Activated CD4-positive, alpha-beta T cell treated with anti-CD3 and anti-CD28 coated beads, Interleukin-2, amount 10 ng/mL, durations not matched to agents 7 days and 5 days (primary cell): Measurements from ENCODE around the gene AKAP8L. TPM values are rescaled to one million over a fixed set of nuclear protein-coding genes. Genes with fewer than 3 reads are reported as not detected.

ENCODE experiments used
- CTCF ChIA-PET: fragments of 350-600 bp; sonication (Branson Sonifier 250); formaldehyde crosslinking; loops from one replicate; lab custom pipeline; 2021; ENCODE audit warnings: antibody characterized with exemption; lab: Charles Lee
- POLR2A ChIA-PET: fragments of 350-600 bp; sonication (Branson Sonifier 250); formaldehyde crosslinking; loops from one replicate; lab custom pipeline; 2021; ENCODE audit warnings: antibody characterized with exemption; lab: Charles Lee
- DNase-seq: peaks from one replicate; pipeline ENCODE4 v3.0.0-alpha.2; 2020
- H3K27ac Mint-ChIP-seq: one replicate; pipeline ENCODE4 v1.8.0; 2021; ENCODE audit warnings: mild to moderate bottlenecking, moderate library complexity, mixed read lengths
- H3K27me3 Mint-ChIP-seq: one replicate; pipeline ENCODE4 v1.8.0; 2021; ENCODE audit warnings: mixed read lengths
- H3K36me3 Mint-ChIP-seq: one replicate; pipeline ENCODE4 v1.8.0; 2021; ENCODE audit warnings: low read depth, mixed read lengths
- H3K4me1 Mint-ChIP-seq: one replicate; pipeline ENCODE4 v1.8.0; 2021; ENCODE audit warnings: mixed read lengths
- H3K4me3 Mint-ChIP-seq: one replicate; pipeline ENCODE4 v1.8.0; 2021; ENCODE audit warnings: mild to moderate bottlenecking, moderate library complexity, mixed read lengths
- H3K9me3 Mint-ChIP-seq: one replicate; pipeline ENCODE4 v1.8.0; 2021; ENCODE audit warnings: mixed read lengths
- total RNA-seq, 2 experiments: library from RNA; stranded (reverse); gene quantifications; one replicate each; pipeline ENCODE4 v1.2.3, GENCODE V29; 2021

The AKAP8L gene, protein sequence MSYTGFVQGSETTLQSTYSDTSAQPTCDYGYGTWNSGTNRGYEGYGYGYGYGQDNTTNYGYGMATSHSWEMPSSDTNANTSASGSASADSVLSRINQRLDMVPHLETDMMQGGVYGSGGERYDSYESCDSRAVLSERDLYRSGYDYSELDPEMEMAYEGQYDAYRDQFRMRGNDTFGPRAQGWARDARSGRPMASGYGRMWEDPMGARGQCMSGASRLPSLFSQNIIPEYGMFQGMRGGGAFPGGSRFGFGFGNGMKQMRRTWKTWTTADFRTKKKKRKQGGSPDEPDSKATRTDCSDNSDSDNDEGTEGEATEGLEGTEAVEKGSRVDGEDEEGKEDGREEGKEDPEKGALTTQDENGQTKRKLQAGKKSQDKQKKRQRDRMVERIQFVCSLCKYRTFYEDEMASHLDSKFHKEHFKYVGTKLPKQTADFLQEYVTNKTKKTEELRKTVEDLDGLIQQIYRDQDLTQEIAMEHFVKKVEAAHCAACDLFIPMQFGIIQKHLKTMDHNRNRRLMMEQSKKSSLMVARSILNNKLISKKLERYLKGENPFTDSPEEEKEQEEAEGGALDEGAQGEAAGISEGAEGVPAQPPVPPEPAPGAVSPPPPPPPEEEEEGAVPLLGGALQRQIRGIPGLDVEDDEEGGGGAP
- total RNA-seq, result 10 to 100 TPM; 84.3 to 96.7 TPM

DNA sequence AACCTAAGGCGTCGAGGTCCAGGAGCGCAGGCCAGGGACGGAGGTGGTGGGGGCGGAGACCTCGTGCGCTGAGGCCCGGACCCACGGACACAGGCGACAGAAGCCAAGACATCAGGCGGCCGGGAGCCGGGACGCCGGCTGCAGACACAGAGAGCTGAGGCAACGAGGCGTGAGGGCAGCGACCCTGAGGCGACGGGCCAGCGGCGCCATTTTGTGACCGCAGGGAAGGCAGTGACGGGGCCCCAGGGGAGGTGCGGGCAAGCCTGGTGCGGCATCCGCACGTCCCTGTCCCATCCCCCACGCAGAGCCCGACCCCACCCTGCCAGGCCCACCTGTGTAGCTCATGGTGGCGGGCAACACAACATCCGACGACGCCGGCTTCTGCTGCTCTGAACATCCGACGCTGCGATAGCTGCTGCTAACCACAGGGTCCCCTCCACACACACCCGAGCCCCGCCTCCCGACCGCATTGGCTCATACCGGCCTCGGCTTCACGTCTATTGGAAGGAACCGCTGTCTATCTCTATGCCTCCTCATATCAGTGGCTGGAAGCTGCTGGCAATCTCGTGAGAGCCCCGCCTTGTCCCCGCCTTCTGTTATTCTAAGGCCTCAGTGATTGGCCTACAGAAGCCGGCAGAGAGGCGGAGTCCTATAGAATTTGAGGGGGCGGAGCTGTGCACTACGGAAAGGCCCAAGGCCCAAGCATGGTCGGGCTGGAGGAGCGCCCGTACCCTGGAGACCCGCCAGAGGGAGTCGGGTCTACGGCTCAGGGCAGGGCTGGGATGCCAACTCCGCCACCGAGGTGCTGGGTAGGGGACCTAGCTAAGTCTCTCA, at the start of gene AKAP8L:
Gene AKAP8L, minus strand, starts transcription at position 410 of the 834 bp plus-strand sequence. Its CDS starts 65 bp downstream, at position 345.
- POLR2A ChIA-PET, result interaction anchor here (0.6 to 2.1 kb wide), 7 partner anchors 39 to 137 kb away, joined by 3 to 11 read pairs (median 4); partner anchors contain the start of gene AKAP8
- H3K9me3 Mint-ChIP-seq, result no peaks in the 10 kb centered on the region
- peaks cover 38% of the 10 kb centered on the region for H3K36me3 Mint-ChIP-seq
- H3K4me1 Mint-ChIP-seq, result peaks cover 38% of the 10 kb centered on the region
- no peaks in the 10 kb centered on the region for H3K27me3 Mint-ChIP-seq
- H3K27ac Mint-ChIP-seq, result peak within 1 kb of the TSS; percentile 99
- peak within 1 kb of the TSS; percentile 98 for H3K4me3 Mint-ChIP-seq
- DNase-seq, result peak; percentile 100
- CTCF ChIA-PET, result interaction anchor here (0.6 to 4.5 kb wide), 48 partner anchors 9 to 1671 kb away, joined by 3 to 108 read pairs (median 4); partner anchors contain the start of genes AKAP8, BRD4 and WIZ

DNA sequence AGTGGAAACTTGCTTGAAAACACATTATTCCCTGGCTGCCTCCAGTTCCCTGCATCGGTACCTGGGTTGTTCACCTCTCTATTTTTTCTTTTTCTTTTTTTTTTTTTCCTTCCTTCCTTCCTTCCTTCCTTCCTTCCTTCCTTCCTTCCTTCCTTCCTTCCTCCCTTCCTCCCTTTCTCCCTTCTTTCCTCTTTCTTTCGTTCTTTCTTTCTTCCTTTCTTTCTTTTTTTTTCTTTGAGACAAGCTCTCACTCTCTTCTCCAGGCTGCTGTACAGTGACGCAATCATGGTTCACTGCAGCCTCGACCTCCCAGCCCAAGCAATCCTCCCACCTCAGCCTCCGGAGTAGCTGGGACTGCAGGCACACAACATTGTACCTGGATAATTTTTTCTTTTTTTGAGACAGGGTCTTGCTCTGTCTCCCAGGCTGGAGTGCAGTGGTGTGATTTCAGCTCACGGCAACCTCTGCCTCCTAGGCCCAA, 49.0 kb upstream of the AKAP8L start:
- peak overlapping the region; percentile 92 for H3K27ac Mint-ChIP-seq
- H3K36me3 Mint-ChIP-seq, result peaks cover 6% of the 10 kb centered on the region
- ChIA-PET POLR2A (interaction anchor here (1.0 to 1.4 kb wide), 2 partner anchors 49 to 88 kb away, joined by 3 to 5 read pairs; partner anchors contain the start of gene AKAP8L), CTCF (interaction anchor here (0.6 to 4.5 kb wide), 12 partner anchors 11 to 1438 kb away, joined by 3 to 25 read pairs (median 5); partner anchors contain the start of genes AKAP8L, CYP4F22 and PGLYRP2)
- H3K9me3 Mint-ChIP-seq, result no peaks in the 10 kb centered on the region
- H3K4me3 Mint-ChIP-seq, result peak overlapping the region; percentile 23
- H3K4me1 Mint-ChIP-seq, result peaks cover 58% of the 10 kb centered on the region
- DNase-seq, result no peak
- peaks cover 14% of the 10 kb centered on the region for H3K27me3 Mint-ChIP-seq

DNA sequence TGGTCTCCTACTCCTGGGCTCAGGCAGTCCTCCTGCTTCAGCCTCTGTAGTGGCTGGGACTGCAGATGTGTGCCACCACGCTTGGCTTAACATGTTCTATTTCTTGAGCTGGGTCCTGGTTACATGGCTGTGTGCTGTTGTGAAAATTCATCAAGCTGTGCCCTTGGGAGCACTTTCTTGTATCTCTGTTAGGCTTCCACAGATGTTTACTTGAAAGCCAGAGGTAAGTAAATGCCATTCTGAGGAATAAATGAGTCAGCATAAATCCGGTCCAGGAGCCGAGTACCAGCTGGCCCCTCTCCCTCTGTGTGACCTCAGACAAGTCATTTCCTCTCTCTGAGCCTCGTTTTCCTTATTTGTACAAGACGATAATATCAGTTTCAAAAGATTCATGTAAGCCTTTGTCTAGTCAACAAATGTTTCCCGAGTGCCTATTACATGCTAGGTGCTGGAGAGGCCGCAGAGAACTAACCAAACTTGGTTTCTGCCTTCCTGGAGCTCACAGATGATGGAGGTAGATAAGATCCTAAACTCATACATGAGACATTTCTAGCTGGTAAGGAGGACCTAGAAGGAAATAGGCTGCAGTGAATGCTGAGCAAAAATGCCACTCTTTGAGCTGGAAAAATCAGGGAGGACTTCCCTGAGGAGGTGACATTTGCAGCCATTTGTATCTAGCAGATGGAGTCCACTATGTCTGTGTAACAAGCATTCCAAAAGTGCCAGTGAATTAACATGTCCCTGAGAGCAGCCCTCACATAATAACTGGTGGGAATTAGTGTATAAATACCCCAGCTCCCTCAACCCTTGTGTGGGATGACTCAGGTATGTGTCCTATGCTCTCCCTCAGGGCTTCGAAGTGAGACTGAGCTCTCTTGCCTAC, 48.3 kb upstream of the AKAP8L start:
- Mint-ChIP-seq H3K4me1 (peaks cover 62% of the 10 kb centered on the region), H3K27me3 (peaks cover 14% of the 10 kb centered on the region), H3K36me3 (peaks cover 11% of the 10 kb centered on the region), H3K4me3 (peak overlapping the region; percentile 49), H3K9me3 (no peaks in the 10 kb centered on the region), H3K27ac (peak overlapping the region; percentile 92)
- peak; percentile 76 for DNase-seq
- POLR2A ChIA-PET, result interaction anchor here (0.6 to 1.4 kb wide), 4 partner anchors 14 to 89 kb away, joined by 3 to 6 read pairs (median 5); partner anchors contain the start of gene AKAP8L
- CTCF ChIA-PET, result interaction anchor here (0.6 to 4.5 kb wide), 11 partner anchors 11 to 1438 kb away, joined by 3 to 25 read pairs (median 5); partner anchors contain the start of genes AKAP8L and PGLYRP2

DNA sequence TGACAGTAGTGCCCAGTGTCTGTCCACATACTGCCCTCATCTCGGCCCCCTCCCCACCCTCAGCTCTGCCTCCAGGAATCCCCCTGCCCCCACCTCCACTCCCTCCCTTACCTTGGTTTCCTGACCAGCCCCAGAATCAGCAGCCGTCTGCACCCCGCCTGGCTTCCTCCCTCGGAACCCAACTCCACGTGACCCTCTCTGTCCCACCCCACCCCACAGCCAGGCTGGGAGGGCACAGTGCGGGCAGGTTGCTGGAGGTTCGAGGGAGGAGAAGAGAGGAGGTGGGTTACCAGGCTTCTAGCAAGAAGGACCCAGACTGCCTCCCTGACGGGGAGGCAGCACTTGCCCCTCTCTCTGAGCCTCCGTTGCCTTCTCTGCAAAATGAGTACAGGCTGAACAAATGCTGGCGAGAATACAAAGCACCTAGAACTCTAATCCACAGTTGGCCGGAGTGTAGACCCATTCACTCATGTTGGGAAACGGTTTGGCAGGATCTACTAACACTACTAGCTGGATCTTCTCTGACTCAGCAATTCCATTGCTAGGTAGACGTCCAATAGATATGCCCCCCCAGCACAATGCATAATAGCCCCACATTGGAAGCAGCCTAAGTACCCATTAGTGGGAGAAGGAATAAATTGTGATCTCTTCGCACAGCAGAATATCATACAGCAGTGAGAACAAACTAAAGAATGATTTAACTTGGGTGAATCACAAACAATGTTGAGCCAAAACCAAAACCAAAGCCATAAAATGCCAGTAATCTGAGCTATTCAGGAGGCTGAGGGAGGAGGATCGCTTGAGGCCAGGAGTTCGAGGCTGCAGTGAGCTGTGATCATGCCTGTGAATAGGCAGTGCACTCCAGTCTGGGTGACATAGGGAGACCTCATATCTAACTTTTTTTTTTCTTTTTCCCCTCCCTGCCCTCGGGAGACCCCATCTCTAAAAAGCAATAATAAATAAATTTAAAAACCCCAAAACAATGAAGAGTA, 45.9 kb upstream of the AKAP8L start, which contains the start of gene RASAL3:
Gene RASAL3, minus strand, starts transcription at position 151 of the 992 bp plus-strand sequence. CDS start 186 bp downstream, outside the sequence.
- H3K4me1 Mint-ChIP-seq, result peaks cover 66% of the 10 kb centered on the region
- H3K4me3 Mint-ChIP-seq, result peak within 1 kb of the TSS; percentile 94
- no peaks in the 10 kb centered on the region for H3K9me3 Mint-ChIP-seq
- ChIA-PET CTCF (interaction anchor here (1.9 to 4.5 kb wide), 2 partner anchors 9 to 12 kb away, joined by 16 to 25 read pairs; no protein-coding TSS in a partner anchor), POLR2A (interaction anchor here (0.7 to 1.1 kb wide), 2 partner anchors 29 to 87 kb away, joined by 3 to 5 read pairs; no protein-coding TSS in a partner anchor)
- H3K27me3 Mint-ChIP-seq, result peaks cover 10% of the 10 kb centered on the region
- H3K36me3 Mint-ChIP-seq, result peaks cover 30% of the 10 kb centered on the region
- peak within 1 kb of the TSS; percentile 91 for H3K27ac Mint-ChIP-seq
- peak; percentile 72 for DNase-seq

DNA sequence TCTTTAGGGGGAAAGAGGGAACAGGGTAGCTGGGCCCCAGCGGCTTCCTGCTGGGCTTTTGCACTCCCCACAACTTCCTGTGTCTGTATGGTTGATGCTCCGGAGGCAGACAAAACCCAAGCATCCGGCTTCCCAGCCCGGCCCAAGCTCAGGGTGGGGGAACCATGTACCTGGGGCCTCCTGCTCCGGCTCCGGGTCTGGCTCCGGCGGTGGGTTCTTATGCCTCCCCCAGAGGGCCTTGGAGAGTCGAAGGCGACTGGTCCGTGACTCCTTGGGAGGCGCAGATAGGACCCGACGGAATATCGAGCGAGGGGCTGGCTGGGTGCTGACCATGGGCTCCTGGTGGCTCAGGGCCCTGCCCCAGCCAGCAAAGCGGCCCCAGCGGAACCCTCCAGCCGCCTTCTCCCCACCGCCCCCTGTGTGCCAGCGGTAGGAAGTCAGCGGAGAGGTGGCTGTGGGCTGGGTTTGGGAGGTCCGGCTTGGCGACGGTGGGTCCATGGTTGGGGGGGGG, 45.1 kb upstream of the AKAP8L start:
- Mint-ChIP-seq H3K27me3 (peaks cover 4% of the 10 kb centered on the region), H3K9me3 (no peaks in the 10 kb centered on the region), H3K4me3 (peak overlapping the region; percentile 94), H3K27ac (peak overlapping the region; percentile 91), H3K4me1 (peaks cover 63% of the 10 kb centered on the region), H3K36me3 (peaks cover 34% of the 10 kb centered on the region)
- ChIA-PET CTCF (interaction anchor here (1.0 to 1.9 kb wide), 8 partner anchors 9 to 92 kb away, joined by 3 to 16 read pairs (median 6); partner anchors contain the start of genes AKAP8, AKAP8L and WIZ), POLR2A (interaction anchor here (0.6 to 1.1 kb wide), 8 partner anchors 10 to 1941 kb away, joined by 3 to 5 read pairs (median 4); partner anchors contain the start of genes AKAP8L and BST2)
- peak; percentile 88 for DNase-seq

DNA sequence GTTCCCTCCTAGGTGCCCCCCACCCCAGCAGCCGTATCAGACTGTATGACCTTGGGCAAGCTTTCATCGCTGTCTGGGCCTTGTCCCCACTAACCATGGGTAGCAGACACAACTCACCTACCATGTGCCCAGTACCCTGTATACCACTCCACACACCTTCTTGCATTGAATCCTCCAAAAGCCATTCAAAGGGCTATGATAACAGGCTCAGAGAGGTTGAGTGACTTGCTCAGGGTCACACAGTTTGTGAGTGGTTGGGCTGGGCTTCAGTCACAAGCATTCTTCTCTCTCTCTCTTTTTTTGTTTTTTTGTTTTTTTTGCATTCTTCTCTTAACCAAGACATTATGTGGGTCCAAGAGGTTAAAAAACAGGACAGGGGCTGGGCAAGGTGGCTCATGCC, 42.9 kb upstream of the AKAP8L start:
- Mint-ChIP-seq H3K27ac (peak overlapping the region; percentile 91), H3K4me1 (peaks cover 44% of the 10 kb centered on the region), H3K9me3 (no peaks in the 10 kb centered on the region), H3K4me3 (peak overlapping the region; percentile 94), H3K27me3 (no peaks in the 10 kb centered on the region), H3K36me3 (peaks cover 45% of the 10 kb centered on the region)
- ChIA-PET CTCF (interaction anchor here (2.0 to 3.1 kb wide), 2 partner anchors 10 to 42 kb away, joined by 9 read pairs; partner anchors contain the start of gene AKAP8L), POLR2A (no interaction called here)
- no peak for DNase-seq

DNA sequence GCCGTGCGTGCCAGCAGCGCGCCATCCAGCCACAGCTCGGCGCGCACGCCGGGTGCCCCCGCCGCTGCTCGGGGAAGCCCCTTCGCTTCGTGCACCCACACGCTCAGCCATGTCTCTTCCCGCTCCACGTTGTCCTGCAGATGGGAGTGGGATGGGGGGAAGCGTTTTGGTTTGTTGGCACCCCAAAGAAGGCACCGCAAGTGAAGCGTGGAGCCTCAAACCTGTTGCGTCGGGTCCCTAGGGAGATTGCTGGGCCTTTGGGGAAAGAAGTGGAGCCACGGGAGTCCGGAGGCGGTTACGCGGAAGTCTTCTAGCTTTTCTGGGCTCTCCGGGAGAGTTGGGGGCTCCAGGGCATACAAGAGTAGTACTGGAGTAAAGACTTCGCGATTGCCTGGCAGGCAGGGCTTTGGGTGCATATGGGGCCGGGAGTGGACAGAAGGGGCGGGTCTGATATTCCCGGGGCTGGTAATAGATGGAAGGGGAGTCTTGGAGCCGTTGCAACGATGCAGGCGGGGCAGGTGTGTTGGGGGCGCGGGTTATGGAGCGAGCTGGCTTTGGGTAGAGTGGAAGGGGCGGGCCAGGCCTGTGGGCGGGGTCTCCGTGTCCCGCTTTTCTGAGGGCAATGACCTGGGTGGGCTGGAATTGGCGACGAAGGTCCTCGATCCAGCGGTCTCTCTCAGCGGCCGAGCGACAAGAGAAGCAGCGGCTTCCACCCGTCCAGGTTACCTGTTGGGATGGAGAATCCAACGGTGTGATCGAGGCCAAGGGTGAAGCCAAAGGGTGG, 39.1 kb upstream of the AKAP8L start:
- Mint-ChIP-seq H3K36me3 (peaks cover 73% of the 10 kb centered on the region), H3K27ac (no peak overlapping the region), H3K9me3 (no peaks in the 10 kb centered on the region), H3K4me1 (peaks cover 38% of the 10 kb centered on the region), H3K4me3 (no peak overlapping the region), H3K27me3 (no peaks in the 10 kb centered on the region)
- DNase-seq, result no peak
- ChIA-PET POLR2A (no interaction called here), CTCF (no interaction called here)

DNA sequence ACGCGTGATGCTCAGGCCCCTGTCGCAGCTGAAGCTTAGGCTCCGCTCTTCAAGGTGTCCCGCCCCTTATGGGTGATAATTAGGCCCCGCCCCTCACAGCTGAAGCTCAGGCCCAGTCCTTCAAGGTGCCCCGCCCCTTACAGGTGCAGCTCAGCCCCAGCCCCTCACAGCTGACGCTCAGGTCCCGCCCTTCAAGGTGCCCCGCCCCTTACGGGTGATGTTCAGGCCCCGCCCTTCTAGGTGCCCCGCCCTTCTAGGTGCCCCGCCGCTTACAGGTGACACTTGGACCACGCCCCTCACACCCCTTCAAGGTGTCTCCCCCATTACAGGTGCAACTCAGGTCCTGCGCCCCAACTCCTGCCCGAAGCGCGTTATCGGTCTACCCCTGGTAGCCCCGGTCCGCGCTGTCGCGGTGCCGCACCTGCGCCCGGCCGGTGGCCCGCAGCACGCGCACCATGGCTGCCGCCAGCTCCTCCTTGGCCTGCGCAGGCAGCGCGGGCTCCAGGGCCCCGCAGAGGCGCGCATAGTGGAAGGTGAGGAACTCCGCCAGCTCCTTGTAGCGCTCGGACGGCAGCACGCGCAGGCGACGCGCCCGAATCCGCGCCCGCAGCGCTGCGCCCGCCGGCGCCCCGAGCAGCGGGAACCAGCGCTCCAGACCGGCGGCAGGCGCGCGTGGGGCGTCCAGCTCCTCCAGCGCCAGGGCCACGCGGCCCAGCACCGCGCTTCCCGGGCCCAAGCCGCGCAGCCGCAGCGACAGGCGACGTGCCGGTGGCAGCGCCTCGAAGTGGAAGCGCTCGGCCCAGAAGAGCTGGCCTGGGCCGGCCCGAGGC, 38.3 kb upstream of the AKAP8L start:
- H3K27ac Mint-ChIP-seq, result no peak overlapping the region
- peaks cover 32% of the 10 kb centered on the region for H3K4me1 Mint-ChIP-seq
- no peaks in the 10 kb centered on the region for H3K9me3 Mint-ChIP-seq
- peaks cover 71% of the 10 kb centered on the region for H3K36me3 Mint-ChIP-seq
- no peak overlapping the region for H3K4me3 Mint-ChIP-seq
- no peaks in the 10 kb centered on the region for H3K27me3 Mint-ChIP-seq
- ChIA-PET CTCF (interaction anchor here (0.5 to 3.7 kb wide), 3 partner anchors 10 to 273 kb away, joined by 3 to 25 read pairs (median 4); no protein-coding TSS in a partner anchor), POLR2A (no interaction called here)
- no peak for DNase-seq
